Neural cell (in vitro differentiated cells): ENCODE measurements around the gene NT5DC4. TPM values are rescaled to one million over a fixed set of nuclear protein-coding genes. Genes with fewer than 3 reads are reported as not detected.
A peak's percentile ranks its signal among the peaks of the same experiment; 100 is the strongest.

ENCODE experiments used
- H2AFZ ChIP-seq: fragments of 200-600, 300-800 bp; sonication (generic), shearing (Covaris generic); 2 replicates; pipeline ENCODE4 v1.6.0; 2014; ENCODE audit warnings: low read depth, mild to moderate bottlenecking, antibody characterized with exemption, low read length, moderate library complexity
- H3F3A ChIP-seq: fragments of 200-600 bp; shearing (Covaris generic); 2 replicates; pipeline ENCODE4 v1.6.1; 2016; ENCODE audit warnings: mild to moderate bottlenecking, moderate library complexity, mixed read lengths, antibody characterized with exemption, low read length; ENCODE audit not compliant: insufficient read depth, poor library complexity, severe bottlenecking
- H3K27ac ChIP-seq: fragments of 200-600, 300-800 bp; sonication (generic), shearing (Covaris generic); 2 replicates; pipeline ENCODE4 v1.5.1; 2014; ENCODE audit warnings: mild to moderate bottlenecking, low read length, moderate library complexity
- H3K27me3 ChIP-seq: fragments of 300-800, 200-600 bp; sonication (generic), shearing (Covaris generic); 2 replicates; pipeline ENCODE4 v1.6.0; 2014; ENCODE audit warnings: mild to moderate bottlenecking, low read depth, low read length, moderate library complexity; ENCODE audit not compliant: insufficient read depth
- H3K36me3 ChIP-seq: fragments of 300-800, 200-600 bp; sonication (generic), shearing (Covaris generic); 2 replicates; pipeline ENCODE4 v1.5.1; 2014; ENCODE audit warnings: mild to moderate bottlenecking, antibody characterized with exemption, low read length, moderate library complexity; ENCODE audit not compliant: insufficient read depth
- H3K4me2 ChIP-seq: fragments of 300-800, 200-600 bp; sonication (generic), shearing (Covaris generic); 2 replicates; pipeline ENCODE4 v1.6.0; 2014; ENCODE audit warnings: mild to moderate bottlenecking, low read length
- H3K4me3 ChIP-seq: fragments of 300-800, 200-600 bp; sonication (generic), shearing (Covaris generic); 2 replicates; pipeline ENCODE4 v1.5.1; 2014; ENCODE audit warnings: mild to moderate bottlenecking, low read length, moderate library complexity
- H3K79me2 ChIP-seq: fragments of 200-600 bp; shearing (Covaris generic); replicated peaks from 2 replicates; pipeline ENCODE4 v1.6.0; 2014; ENCODE audit warnings: mild to moderate bottlenecking, low read length, moderate library complexity; ENCODE audit not compliant: insufficient read depth
- H3K9ac ChIP-seq: fragments of 300-800, 200-600 bp; sonication (generic), shearing (Covaris generic); 2 replicates; pipeline ENCODE4 v1.6.1; 2016; ENCODE audit warnings: mild to moderate bottlenecking, low read length, mixed read lengths
- H3K9me2 ChIP-seq: fragments of 200-600 bp; shearing (Covaris generic); 2 replicates; pipeline ENCODE4 v1.6.1; 2016; ENCODE audit warnings: mild to moderate bottlenecking, low read length, mixed read lengths; ENCODE audit not compliant: insufficient read depth
- H3K9me3 ChIP-seq: fragments of 200-600, 300-800 bp; sonication (generic), shearing (Covaris generic); 2 replicates; pipeline ENCODE4 v1.6.1; 2016; ENCODE audit warnings: mild to moderate bottlenecking, mixed run types, low read length, moderate library complexity, mixed read lengths
- H4K20me1 ChIP-seq: fragments of 200-600 bp; shearing (Covaris generic); 2 replicates; pipeline ENCODE4 v1.6.1; 2016; ENCODE audit warnings: mild to moderate bottlenecking, mixed run types; ENCODE audit not compliant: insufficient read depth
- CTCF ChIP-seq: fragments of 450-650 bp; IDR thresholded peaks from 2 replicates; pipeline ENCODE4 v1.5.1; 2014; ENCODE audit warnings: antibody characterized with exemption, mild to moderate bottlenecking, moderate library complexity; ENCODE audit not compliant: poor library complexity, severe bottlenecking
- EP300 ChIP-seq: fragments of 450-650 bp; conservative IDR thresholded peaks from 2 replicates; pipeline ENCODE4 v1.6.1; 2014; ENCODE audit warnings: antibody characterized with exemption, mild to moderate bottlenecking, moderate library complexity; ENCODE audit not compliant: poor library complexity, severe bottlenecking
- EZH2 ChIP-seq: fragments of 200-600, 300-800 bp; shearing (Covaris generic), sonication (generic); IDR thresholded peaks from 2 replicates; pipeline ENCODE4 v1.6.1; 2014; ENCODE audit warnings: antibody characterized with exemption, low read length, borderline replicate concordance, mild to moderate bottlenecking; ENCODE audit not compliant: insufficient read depth, poor library complexity, severe bottlenecking
- MXI1 ChIP-seq: fragments of 450-650 bp; conservative IDR thresholded peaks from 2 replicates; pipeline ENCODE4 v1.6.1; 2014; ENCODE audit warnings: antibody characterized with exemption, mild to moderate bottlenecking; ENCODE audit not compliant: poor library complexity, severe bottlenecking
- POLR2AphosphoS5 ChIP-seq: IDR thresholded peaks from 2 replicates; pipeline ENCODE4 v1.6.1; 2012
- RAD21 ChIP-seq: fragments of 450-650 bp; conservative IDR thresholded peaks from 2 replicates; pipeline ENCODE4 v1.6.1; 2014; ENCODE audit warnings: antibody characterized with exemption, mild to moderate bottlenecking, moderate library complexity
- REST ChIP-seq: IDR thresholded peaks from 2 replicates; pipeline ENCODE4 v1.6.1; 2012; ENCODE audit warnings: borderline replicate concordance
- SMC3 ChIP-seq: fragments of 450-650 bp; conservative IDR thresholded peaks from 2 replicates; pipeline ENCODE4 v1.6.1; 2014; ENCODE audit warnings: antibody characterized with exemption, mild to moderate bottlenecking, moderate library complexity; ENCODE audit not compliant: poor library complexity
- TAF1 ChIP-seq: IDR thresholded peaks from 2 replicates; pipeline ENCODE4 v1.6.1; 2012; ENCODE audit warnings: low read depth
- polyA plus RNA-seq: library from polyadenylated mRNA; depleted of rRNA; stranded (reverse); fragments of >200 nt; gene quantifications from 2 replicates; pipeline ENCODE4 v1.2.3, GENCODE V29; 2014

The NT5DC4 gene
- polyA plus RNA-seq, 1 donor from 2014 or later, result not detected

GRCh38 chr2:112749755-112750559, 29.1 kb downstream of the NT5DC4 start:
- no peak overlapping the region for H3K4me3 ChIP-seq
- no peaks in the 10 kb centered on the region for H3K79me2 ChIP-seq
- H3K9me3 ChIP-seq, result no peaks in the 10 kb centered on the region
- H4K20me1 ChIP-seq, result no peaks in the 10 kb centered on the region
- no peaks in the 10 kb centered on the region for H3K27me3 ChIP-seq
- no peaks in the 10 kb centered on the region for H3K36me3 ChIP-seq
- TF ChIP-seq POLR2AphosphoS5, result no peak
- no peak for TF ChIP-seq REST
- no peak for TF ChIP-seq MXI1
- TF ChIP-seq EP300, result no peak
- no peak for TF ChIP-seq EZH2
- TF ChIP-seq RAD21, result peak; percentile 60
- TF ChIP-seq SMC3, result peak; percentile 71
- TF ChIP-seq CTCF, result peak; percentile 71
- no peak for TF ChIP-seq TAF1
- no peak overlapping the region for H3K4me2 ChIP-seq
- H2AFZ ChIP-seq, result no peak overlapping the region
- H3F3A ChIP-seq, result no peaks in the 10 kb centered on the region
- H3K9ac ChIP-seq, result no peak overlapping the region
- no peaks in the 10 kb centered on the region for H3K9me2 ChIP-seq
- H3K27ac ChIP-seq, result no peak overlapping the region

- H3K4me2 ChIP-seq, result no peak overlapping the region
- no peak overlapping the region for H2AFZ ChIP-seq
- H3F3A ChIP-seq, result no peaks in the 10 kb centered on the region
- no peaks in the 10 kb centered on the region for H4K20me1 ChIP-seq
- no peaks in the 10 kb centered on the region for H3K9me2 ChIP-seq
- no peaks in the 10 kb centered on the region for H3K79me2 ChIP-seq
- H3K9me3 ChIP-seq, result no peaks in the 10 kb centered on the region
- no peaks in the 10 kb centered on the region for H3K27me3 ChIP-seq
- H3K36me3 ChIP-seq, result no peaks in the 10 kb centered on the region
- TF ChIP-seq TAF1 (no peak), RAD21 (no peak), MXI1 (no peak), CTCF (no peak), EZH2 (no peak), SMC3 (no peak)
- no peak overlapping the region for H3K27ac ChIP-seq
- no peak overlapping the region for H3K4me3 ChIP-seq
- no peak overlapping the region for H3K9ac ChIP-seq
These were observed 29.7 kb downstream of the NT5DC4 start for GRCh38 chr2:112750560-112750843.
